H1 (cell line): ENCODE data around the gene SERPINA12. TPM values are rescaled to one million over a fixed set of nuclear protein-coding genes. Genes with fewer than 3 reads are reported as not detected.

ENCODE experiments used
- CEBPB ChIP-seq: IDR thresholded peaks from 2 replicates; pipeline ENCODE4 v1.6.1; 2012; ENCODE audit warnings: low read depth, low read length
- EZH2 ChIP-seq: fragments of 200-600 bp; sonication (generic); IDR thresholded peaks from 2 replicates; pipeline ENCODE4 v1.7.1; 2012; ENCODE audit warnings: low read depth, mild to moderate bottlenecking, moderate library complexity, low read length, inconsistent platforms; ENCODE audit not compliant: severe bottlenecking
- MAX ChIP-seq: IDR thresholded peaks from 2 replicates; pipeline ENCODE4 v1.6.1; 2012; ENCODE audit warnings: inconsistent platforms
- RNF2 ChIP-seq: fragments of 200-900, 300-1000 bp; sonication (generic); IDR thresholded peaks from 2 replicates; pipeline ENCODE4 v1.7.1; 2016; ENCODE audit warnings: borderline replicate concordance, low read depth, mild to moderate bottlenecking, antibody characterized with exemption, low read length; ENCODE audit not compliant: poor library complexity, severe bottlenecking; ENCODE audit errors: missing control alignments
- SIN3A ChIP-seq, 2 experiments: IDR thresholded peaks in 1 of 2; conservative IDR thresholded peaks in 1 of 2; 2 replicates each; pipeline ENCODE4 v1.6.1; 2011 to 2012; ENCODE audit warnings: low read length in 2 of 2, improper control_type of control experiment in 1 of 2, low read depth in 1 of 2, mild to moderate bottlenecking in 1 of 2
- SUZ12 ChIP-seq: fragments of 200-600 bp; sonication (generic); IDR thresholded peaks from 2 replicates; pipeline ENCODE4 v1.6.1; 2012; ENCODE audit warnings: mild to moderate bottlenecking, inconsistent platforms, low read length, moderate library complexity, mixed read lengths
- ZNF274 ChIP-seq: IDR thresholded peaks from 2 replicates; pipeline ENCODE4 v1.7.0; 2012; ENCODE audit warnings: low read length, borderline replicate concordance; ENCODE audit errors: extremely low read depth
- polyA plus RNA-seq, 7 experiments: library from polyadenylated mRNA; depleted of rRNA in 3 of 7; stranded (reverse) in 5 of 7; unstranded in 2 of 7; fragments of >200 nt in 5 of 7; fragments of 200-250 nt in 2 of 7; gene quantifications; 1 replicate in 5 of 7; 2 replicates in 1 of 7; 4 replicates in 1 of 7; pipeline versions ENCODE4 v1.2.1 to v1.2.3, GENCODE V29; 2011 to 2013; ENCODE audit warnings: missing spikeins in 2 of 7, mixed read lengths in 2 of 7
- total RNA-seq: library from RNA; stranded (reverse); fragmentation: NEBNext Ultra II Directional; extraction: Animal tissue kit (Norgen Biotek cat#: 25700); gene quantifications from 2 replicates; pipeline ENCODE4 v1.2.1, GENCODE V29; 2021

Gene SERPINA12
- total and polyA plus RNA-seq, 2 of the 8 experiments (the other 6 are each of a cell fraction or from before 2014, with no cell fraction given) = not detected

GRCh38 chr14:94458558-94459205, 50.6 kb downstream of the SERPINA12 start (continued):
- TF ChIP-seq EZH2 (no peak), MAX (no peak), CEBPB (no peak), RNF2 (no peak), ZNF274 (no peak), SIN3A (conservative IDR thresholded peaks at IDR 0.05 in 1 of 2, IDR thresholded peaks at IDR 0.05 in 1 of 2; ENCODE audit: low read depth in 1 of 2, low read length in 2 of 2) (no peak), SUZ12 (no peak)
